OCI-LY7 (cell line): ENCODE data around the gene SHISA2.

Experiments
- EZH2phosphoT487 ChIP-seq: fragments of 200-600 bp; sonication (generic); IDR thresholded peaks from 2 replicates; pipeline ENCODE4 v1.6.1; 2018; ENCODE audit warnings: low read depth, borderline replicate concordance, mild to moderate bottlenecking, mixed run types, antibody characterized with exemption, low read length, moderate library complexity, mixed read lengths
- TF ChIP-seq, protein P1 (sequence below): fragments of 200-600 bp; sonication (generic); conservative IDR thresholded peaks from 2 replicates; pipeline ENCODE4 v1.5.1; 2014; ENCODE audit warnings: mild to moderate bottlenecking, antibody characterized with exemption, low read length, moderate library complexity, mixed read lengths

- TF ChIP-seq, protein P1, sequence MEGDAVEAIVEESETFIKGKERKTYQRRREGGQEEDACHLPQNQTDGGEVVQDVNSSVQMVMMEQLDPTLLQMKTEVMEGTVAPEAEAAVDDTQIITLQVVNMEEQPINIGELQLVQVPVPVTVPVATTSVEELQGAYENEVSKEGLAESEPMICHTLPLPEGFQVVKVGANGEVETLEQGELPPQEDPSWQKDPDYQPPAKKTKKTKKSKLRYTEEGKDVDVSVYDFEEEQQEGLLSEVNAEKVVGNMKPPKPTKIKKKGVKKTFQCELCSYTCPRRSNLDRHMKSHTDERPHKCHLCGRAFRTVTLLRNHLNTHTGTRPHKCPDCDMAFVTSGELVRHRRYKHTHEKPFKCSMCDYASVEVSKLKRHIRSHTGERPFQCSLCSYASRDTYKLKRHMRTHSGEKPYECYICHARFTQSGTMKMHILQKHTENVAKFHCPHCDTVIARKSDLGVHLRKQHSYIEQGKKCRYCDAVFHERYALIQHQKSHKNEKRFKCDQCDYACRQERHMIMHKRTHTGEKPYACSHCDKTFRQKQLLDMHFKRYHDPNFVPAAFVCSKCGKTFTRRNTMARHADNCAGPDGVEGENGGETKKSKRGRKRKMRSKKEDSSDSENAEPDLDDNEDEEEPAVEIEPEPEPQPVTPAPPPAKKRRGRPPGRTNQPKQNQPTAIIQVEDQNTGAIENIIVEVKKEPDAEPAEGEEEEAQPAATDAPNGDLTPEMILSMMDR = no peak
- no peak for TF ChIP-seq EZH2phosphoT487
Measured at GRCh38 chr13:26052337-26052736, 521 bp upstream of the SHISA2 start.
